ENCODE data around the gene FNDC3B. TPM values are rescaled to one million over a fixed set of nuclear protein-coding genes. Genes with fewer than 3 reads are reported as not detected.

FNDC3B gene
- total RNA-seq, 2 experiments from 2014 or later: 10.6 to 12.0 TPM

- ChIA-PET POLR2A (no interaction called here), CTCF (no interaction called here)
- Mint-ChIP-seq H3K36me3 (ENCODE audit: low read depth) (peaks cover 2% of the 10 kb centered on the region), H3K27me3 (no peaks in the 10 kb centered on the region), H3K4me1 (ENCODE audit: low read depth) (peaks cover 18% of the 10 kb centered on the region), H3K27ac (no peak overlapping the region), H3K9me3 (no peaks in the 10 kb centered on the region), H3K4me3 (no peak overlapping the region)
- no peak for DNase-seq
- TF ChIP-seq CTCF (IDR thresholded peaks at IDR 0.05): no peak
- intact Hi-C loops (cut with micrococcal nuclease): no loop called here
- ATAC-seq: no peak
These were observed 29.6 kb downstream of the FNDC3B start for GRCh38 chr3:172068977-172069376.

- DNase-seq (no peak), ATAC-seq (no peak)
- CTCF ChIA-PET: no interaction called here
- Mint-ChIP-seq H3K4me1 (ENCODE audit: low read depth) (peaks cover 18% of the 10 kb centered on the region), H3K4me3 (no peak overlapping the region), H3K9me3 (no peaks in the 10 kb centered on the region), H3K27ac (no peak overlapping the region), H3K27me3 (no peaks in the 10 kb centered on the region), H3K36me3 (ENCODE audit: low read depth) (no peaks in the 10 kb centered on the region)
- no peak for TF ChIP-seq CTCF (IDR thresholded peaks at IDR 0.05)
- intact Hi-C loops (cut with micrococcal nuclease): no loop called here
- POLR2A ChIA-PET: no interaction called here
These were observed 30.1 kb downstream of the FNDC3B start for GRCh38 chr3:172069478-172069877.

- Mint-ChIP-seq H3K4me3 (no peak overlapping the region), H3K27me3 (no peaks in the 10 kb centered on the region), H3K4me1 (ENCODE audit: low read depth) (peaks cover 18% of the 10 kb centered on the region), H3K9me3 (no peaks in the 10 kb centered on the region), H3K36me3 (ENCODE audit: low read depth) (no peaks in the 10 kb centered on the region), H3K27ac (no peak overlapping the region)
- intact Hi-C loops (cut with micrococcal nuclease): no loop called here
- CTCF ChIA-PET: no interaction called here
- DNase-seq (no peak), ATAC-seq (no peak)
- no peak for TF ChIP-seq CTCF (IDR thresholded peaks at IDR 0.05)
- POLR2A ChIA-PET: no interaction called here
These were observed 30.9 kb downstream of the FNDC3B start for GRCh38 chr3:172070269-172070668.

GRCh38 chr3:172070802-172071201, 31.4 kb downstream of the FNDC3B start:
- ATAC-seq (no peak), DNase-seq (no peak)
- TF ChIP-seq CTCF (IDR thresholded peaks at IDR 0.05): no peak
- Mint-ChIP-seq H3K27ac (no peak overlapping the region), H3K27me3 (no peaks in the 10 kb centered on the region), H3K4me1 (ENCODE audit: low read depth) (peaks cover 18% of the 10 kb centered on the region), H3K4me3 (no peak overlapping the region), H3K36me3 (ENCODE audit: low read depth) (no peaks in the 10 kb centered on the region), H3K9me3 (no peaks in the 10 kb centered on the region)
- intact Hi-C loops (cut with micrococcal nuclease): no loop called here
- CTCF ChIA-PET: no interaction called here
- POLR2A ChIA-PET: no interaction called here

- ChIA-PET CTCF (no interaction called here), POLR2A (no interaction called here)
- no peaks in the 10 kb centered on the region for H3K27me3 Mint-ChIP-seq
- H3K36me3 Mint-ChIP-seq (ENCODE audit: low read depth): no peaks in the 10 kb centered on the region
- no peaks in the 10 kb centered on the region for H3K9me3 Mint-ChIP-seq
- no peak overlapping the region for H3K4me3 Mint-ChIP-seq
- ATAC-seq (no peak), DNase-seq (no peak)
- peaks cover 12% of the 10 kb centered on the region for H3K4me1 Mint-ChIP-seq (ENCODE audit: low read depth)
- TF ChIP-seq CTCF (IDR thresholded peaks at IDR 0.05): no peak
- intact Hi-C loops (cut with micrococcal nuclease): no loop called here
- no peak overlapping the region for H3K27ac Mint-ChIP-seq
These were observed 32.5 kb downstream of the FNDC3B start for GRCh38 chr3:172071780-172072330.

Data from activated CD8-positive, alpha-beta T cell treated with anti-CD3 and anti-CD28 coated beads for 36 hours (primary cell).